Right ventricle myocardium superior (tissue), 1 donor: ENCODE measurements around the gene SLC66A1. TPM values are rescaled to one million over a fixed set of nuclear protein-coding genes. Genes with fewer than 3 reads are reported as not detected.
"Not testable (repeated sequence)": the region's sequence is repeated elsewhere in the genome, so short reads cannot be mapped to it uniquely, and the experiment has no call there.

ENCODE experiments used
- ATAC-seq: fragments of 200-7000 bp; cut with Tn5 transposase; one replicate; pipeline ENCODE4 v1.9.1; 2020; ENCODE audit warnings: mild to moderate bottlenecking; ENCODE audit not compliant: poor library complexity
- DNase-seq: peaks from one replicate; pipeline ENCODE4 v3.0.0-alpha.2; 2020
- intact Hi-C: fragments of 100-400 bp; cut with DNase I; formaldehyde crosslinking; loops from one replicate; pipeline ENCODE4 v1.11.2; 2022
- total RNA-seq: library from RNA; stranded (reverse); fragmentation: NEBNext Ultra II Directional; extraction: Animal tissue kit (Norgen Biotek cat#: 25700); gene quantifications from one replicate; pipeline ENCODE4 v1.2.1, GENCODE V29; 2021
- donor health status: DM: no; HTN: yes; CAD: no; lungs with severe emphysema.

SLC66A1 gene
- total RNA-seq, 1 donor from 2014 or later = 5.8 TPM

DNA sequence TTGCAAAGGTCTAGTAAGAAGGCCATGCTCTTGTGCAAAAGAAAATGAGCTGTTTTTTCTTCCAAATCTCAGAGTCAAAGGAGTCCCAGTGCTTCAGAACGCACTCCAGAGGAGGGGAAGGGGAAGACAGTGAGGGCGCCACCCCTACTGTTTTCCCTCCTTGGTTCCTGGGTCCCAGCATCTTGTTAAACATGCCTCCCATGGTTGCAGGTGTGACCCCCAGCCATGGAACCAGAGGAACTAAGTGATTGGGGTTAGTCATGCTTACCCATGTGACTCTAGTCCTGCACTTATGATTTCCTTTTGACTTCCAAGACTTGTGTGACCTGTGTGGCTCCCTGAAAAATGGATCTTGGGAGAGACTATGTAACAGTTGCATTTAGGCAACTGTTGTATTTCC is 17.5 kb upstream of the SLC66A1 start:
- intact Hi-C loops = no loop called here
- no peak for ATAC-seq
- no peak for DNase-seq

- DNase-seq = no peak
- intact Hi-C loops = no loop called here
- ATAC-seq = no peak
Observed at GRCh38 chr1:19300211-19300610, 11.9 kb upstream of the SLC66A1 start.

DNA sequence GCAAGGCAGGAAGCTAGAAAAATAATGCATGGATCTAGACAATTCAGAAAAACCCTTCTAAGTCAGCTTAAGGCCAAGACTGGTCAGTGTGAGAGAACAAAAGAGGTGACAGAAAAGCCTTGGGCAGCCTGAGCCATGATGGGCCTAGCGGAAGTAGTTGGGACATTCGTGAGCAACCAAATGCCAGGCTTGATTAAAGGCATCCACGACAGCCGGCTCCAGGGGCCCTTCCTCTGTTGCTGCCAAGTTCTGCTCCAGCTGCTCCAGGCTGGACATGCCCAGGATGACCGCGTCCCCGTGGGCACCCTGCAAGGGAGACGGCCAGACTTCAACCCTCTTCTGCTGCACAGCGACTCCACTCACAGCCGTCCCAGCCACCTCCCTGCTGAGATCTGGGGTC is 8.0 kb upstream of the SLC66A1 start:
- intact Hi-C loops, DNase-seq, ATAC-seq: not testable (repeated sequence)

GRCh38 chr1:19305880-19306279 is 6.2 kb upstream of the SLC66A1 start:
- ATAC-seq (no peak), DNase-seq (no peak)
- intact Hi-C loops = no loop called here

DNA sequence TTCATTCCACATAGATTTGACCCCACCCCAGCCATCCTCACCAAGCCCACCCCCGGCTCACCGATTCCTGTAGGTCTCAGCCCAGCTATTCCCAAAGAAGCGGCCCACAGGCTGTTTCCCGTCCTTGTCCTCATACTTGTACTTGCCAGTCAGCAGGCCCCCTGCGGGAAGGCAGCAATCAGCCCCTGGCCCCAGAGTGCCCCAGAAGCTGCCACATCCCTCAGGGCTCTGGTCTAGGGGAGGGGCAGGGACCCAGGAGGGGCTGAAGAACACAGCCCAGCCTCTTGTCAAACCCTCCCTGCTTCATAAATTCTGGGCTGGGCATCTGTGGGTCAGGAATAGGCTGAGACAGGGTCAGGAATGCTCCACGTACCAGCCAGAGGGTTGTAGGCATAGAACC is 5.2 kb upstream of the SLC66A1 start:
- no peak for DNase-seq
- ATAC-seq = no peak
- intact Hi-C loops = no loop called here

- DNase-seq = no peak
- no peak for ATAC-seq
- intact Hi-C loops = no loop called here
Observed at GRCh38 chr1:19307794-19308508, 4.2 kb upstream of the SLC66A1 start.

DNA sequence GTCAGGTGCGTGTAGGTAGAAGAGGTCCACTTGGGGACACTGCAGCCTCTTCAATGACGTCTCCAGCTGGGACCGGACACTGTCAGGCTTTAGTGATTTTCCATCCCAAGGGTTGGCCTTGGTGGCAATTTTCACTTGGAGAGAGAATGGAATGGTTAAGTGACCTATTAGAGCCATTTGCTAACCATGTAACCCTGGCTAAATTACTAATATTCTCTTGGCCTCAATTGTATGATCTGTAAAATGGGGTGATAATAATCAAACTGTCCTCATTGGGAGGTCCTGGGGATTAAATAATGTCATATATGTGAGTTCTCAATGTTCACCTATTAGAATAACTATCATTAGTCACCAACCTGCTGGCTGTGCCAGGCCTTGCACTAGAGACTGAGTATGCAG is 3.6 kb upstream of the SLC66A1 start:
- ATAC-seq (no peak), DNase-seq (no peak)
- intact Hi-C loops = no loop called here

DNA sequence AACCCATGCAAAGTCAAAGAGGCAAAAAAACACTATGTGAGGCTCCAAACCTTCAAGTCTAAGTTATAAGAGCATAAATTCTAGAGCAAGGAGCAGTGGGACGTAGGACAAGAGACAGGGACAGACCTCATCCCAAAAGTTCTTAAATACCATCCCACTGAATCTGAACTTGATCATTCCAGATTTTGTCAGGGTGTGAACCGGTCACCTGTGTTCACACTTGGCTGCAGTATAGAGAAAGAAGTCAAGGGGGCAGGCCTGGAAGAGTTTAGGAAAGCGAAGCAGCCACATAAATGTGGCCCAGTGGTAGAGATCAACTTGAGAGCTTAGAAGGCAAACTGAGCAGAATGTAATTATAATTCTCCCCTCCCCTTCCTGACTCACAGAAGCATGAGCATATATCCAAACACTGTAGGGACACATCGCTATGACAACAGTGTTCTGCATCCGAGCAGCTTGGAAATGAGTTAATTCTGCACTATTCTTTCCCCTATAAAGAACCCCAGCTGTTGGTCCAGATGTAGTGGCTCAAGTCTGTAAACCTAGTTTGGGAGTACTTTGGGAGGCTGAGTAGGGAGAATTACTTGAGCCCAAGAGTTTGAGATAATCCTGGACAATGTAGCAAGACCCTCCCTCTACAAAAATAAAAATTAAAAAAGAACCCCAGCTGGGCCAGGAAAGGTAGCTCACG is 2.9 kb upstream of the SLC66A1 start:
- intact Hi-C loops = no loop called here

GRCh38 chr1:19310061-19310460 is 2.1 kb upstream of the SLC66A1 start:
- intact Hi-C loops = no loop called here
- no peak for DNase-seq
- no peak for ATAC-seq

More for the DNA sequence above, 2.9 kb upstream of the SLC66A1 start:
- DNase-seq (no peak), ATAC-seq (no peak)

DNA sequence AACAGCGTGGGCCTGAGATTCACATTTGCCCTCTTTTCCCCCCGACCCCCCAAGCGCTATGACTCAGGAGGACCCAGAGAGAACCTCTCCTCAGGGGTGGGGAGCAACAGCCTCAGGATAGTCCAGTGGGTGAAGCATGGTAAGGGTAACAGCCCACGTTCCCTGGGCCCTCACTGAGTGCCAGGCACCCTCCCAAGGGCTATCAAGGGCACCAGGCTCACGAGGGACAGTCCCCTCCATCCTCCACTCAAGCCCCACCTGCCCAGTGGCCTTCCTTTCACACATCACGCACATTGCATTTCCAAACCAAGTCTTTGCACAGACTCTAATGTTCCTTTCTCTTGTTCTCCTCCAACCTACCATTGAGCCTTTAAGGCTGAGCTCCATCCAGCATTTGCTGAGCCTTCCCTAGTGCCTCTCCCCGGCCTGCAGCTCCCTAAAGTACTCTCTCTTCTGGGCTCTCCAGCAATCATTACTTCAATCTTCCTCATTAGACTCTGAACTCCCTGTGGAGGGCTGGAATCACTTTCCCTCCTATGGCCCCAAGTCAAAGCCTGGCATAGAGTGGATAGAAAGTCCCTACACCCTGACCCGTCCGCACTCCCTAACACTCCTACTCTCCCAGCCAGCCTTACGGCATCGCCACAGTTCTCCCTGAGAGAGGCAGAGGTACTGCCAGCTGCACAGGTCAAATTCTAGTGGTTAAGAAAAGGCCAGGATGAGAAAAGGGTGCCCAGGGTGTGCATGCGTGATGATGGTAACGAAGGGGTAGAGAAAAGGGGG is 1.2 kb upstream of the SLC66A1 start:
- ATAC-seq (no peak), DNase-seq (no peak)
- intact Hi-C loops = no loop called here

DNA sequence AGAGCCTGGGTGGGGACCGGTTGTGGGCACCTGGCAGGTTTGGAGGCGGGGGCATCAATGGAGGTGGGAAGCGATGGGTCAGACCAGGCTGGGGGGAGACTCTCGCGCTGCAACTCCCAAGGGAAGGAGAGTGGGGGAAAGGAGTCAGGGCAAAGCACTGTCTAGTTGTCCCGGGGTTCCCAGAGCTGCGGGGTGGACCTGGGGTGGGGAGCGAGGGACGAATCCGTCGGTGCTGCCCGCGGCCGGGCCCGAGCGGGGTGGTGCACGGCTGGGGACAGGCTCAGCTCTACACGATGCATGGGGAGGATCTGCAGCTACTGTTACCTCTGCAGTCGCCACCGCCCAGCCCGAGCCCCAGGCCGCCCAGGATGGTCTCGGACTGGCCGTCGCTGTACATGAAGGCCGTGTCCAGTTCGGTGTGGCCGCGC is 609 bp upstream of the SLC66A1 start:
- intact Hi-C loops = no loop called here
- ATAC-seq (no peak), DNase-seq (no peak)

GRCh38 chr1:19312782-19313635 is 883 bp downstream of the SLC66A1 start:
- DNase-seq (no peak), ATAC-seq (no peak)
- intact Hi-C loops = no loop called here

DNA sequence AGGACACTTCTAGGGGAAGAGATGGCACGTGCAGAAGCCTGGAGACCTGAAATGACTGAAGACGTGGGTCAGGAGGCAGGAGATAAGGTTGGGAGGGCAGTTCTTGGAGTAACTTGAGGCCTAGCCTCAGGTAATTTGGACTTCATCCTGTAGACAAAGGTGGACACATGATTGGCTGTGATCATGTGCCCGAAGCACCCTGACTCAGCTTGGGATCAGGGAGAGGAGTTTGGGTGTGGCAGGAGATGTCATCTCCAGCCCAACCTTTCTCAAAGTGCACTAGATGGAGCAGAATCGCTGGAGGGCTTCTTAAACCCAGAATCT is 1.5 kb downstream of the SLC66A1 start:
- intact Hi-C loops = no loop called here
- ATAC-seq (no peak), DNase-seq (no peak)

DNA sequence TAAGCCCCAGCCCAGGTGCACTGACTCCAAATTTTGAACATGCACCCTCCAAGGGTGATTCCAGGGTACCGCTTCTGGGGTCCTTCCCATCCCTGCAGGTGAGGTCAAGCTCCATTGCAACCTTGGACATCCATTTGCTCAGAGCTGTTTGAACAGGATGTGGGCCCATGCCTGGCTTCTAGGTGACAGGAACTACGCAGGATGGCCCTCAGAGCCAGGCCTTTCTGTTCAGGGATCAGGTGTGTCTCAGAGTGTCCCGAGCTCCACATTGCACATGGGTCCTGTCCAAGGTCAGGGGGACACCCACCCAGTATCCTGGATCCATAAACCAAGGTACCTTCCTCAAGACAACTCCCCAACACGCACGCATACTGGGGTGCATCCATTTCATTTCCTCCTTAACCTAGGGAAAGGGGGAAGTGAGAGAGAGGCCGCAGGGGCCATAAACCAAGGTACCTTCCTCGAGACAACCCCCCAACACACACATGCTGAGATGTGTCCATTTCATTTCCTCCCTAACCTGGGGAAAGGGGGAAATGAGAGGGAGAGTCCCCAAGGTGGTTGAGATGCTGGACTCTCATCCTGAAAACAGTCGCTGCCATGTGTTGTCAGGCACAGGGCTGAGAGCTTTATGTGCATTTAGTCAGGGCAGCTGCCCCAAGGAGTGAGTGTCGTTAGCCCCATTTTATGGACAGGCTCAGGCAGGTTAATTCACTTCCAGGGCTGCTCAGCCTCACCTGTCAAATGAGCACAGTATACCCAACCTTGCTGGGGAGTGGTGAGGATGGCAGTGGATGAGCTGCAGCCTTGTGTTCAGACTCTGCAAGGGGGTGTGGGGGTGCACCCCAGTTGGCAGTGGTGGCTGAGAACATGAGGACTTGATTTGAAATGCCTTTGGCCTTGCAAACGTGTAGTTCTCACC is 2.1 kb downstream of the SLC66A1 start:
- intact Hi-C loops = no loop called here
- no peak for ATAC-seq
- no peak for DNase-seq

GRCh38 chr1:19315378-19316198 is 3.5 kb downstream of the SLC66A1 start:
- no peak for DNase-seq
- intact Hi-C loops = no loop called here
- no peak for ATAC-seq

- ATAC-seq = no peak
- intact Hi-C loops = no loop called here
- DNase-seq = no peak
Observed at GRCh38 chr1:19317126-19317910, 5.2 kb downstream of the SLC66A1 start.
